ENCODE data around the gene NHSL2.

GRCh38 chrX:72021975-72022374, 111.3 kb downstream of the NHSL2 start:
- TF ChIP-seq CTCF (IDR thresholded peaks at IDR 0.05) (no peak), POLR2A (IDR thresholded peaks at IDR 0.05) (no peak)

Measured in lower leg skin (tissue), 3 donors.